B cell (primary cell): ENCODE results near the gene STXBP5L.
"Not testable (repeated sequence)": the region's sequence is repeated elsewhere in the genome, so short reads cannot be mapped to it uniquely, and the experiment has no call there.

Experiments used
- CTCF ChIP-seq: fragments of 200-600 bp; IDR thresholded peaks from one replicate; pipeline ENCODE4 v1.8.0; 2022; ENCODE audit warnings: antibody characterized with exemption, mild to moderate bottlenecking
- EZH2 ChIP-seq: IDR thresholded peaks from 2 replicates; pipeline ENCODE4 v1.6.1; 2012; ENCODE audit warnings: borderline replicate concordance, low read depth, mild to moderate bottlenecking, moderate library complexity, low read length; ENCODE audit not compliant: insufficient read depth, poor library complexity, severe bottlenecking

- not testable (repeated sequence) for TF ChIP-seq CTCF, EZH2
Observed at GRCh38 chr3:121451752-121452151, 543.7 kb downstream of the STXBP5L start.
